Neutrophil (primary cell): Measurements from ENCODE around the gene NUMB.

ENCODE experiments used
- H3K27ac ChIP-seq: fragments of 200-600 bp; sonication (generic); 2 replicates; pipeline ENCODE4 v1.5.1; 2016; ENCODE audit warnings: mild to moderate bottlenecking, moderate library complexity
- H3K27me3 ChIP-seq: fragments of 200-600 bp; sonication (generic); 2 replicates; pipeline ENCODE4 v1.6.0; 2016; ENCODE audit warnings: mild to moderate bottlenecking
- H3K36me3 ChIP-seq: fragments of 200-600 bp; sonication (generic); 2 replicates; pipeline ENCODE4 v1.5.1; 2017
- H3K4me1 ChIP-seq, 2 experiments: fragments of 200-600 bp in 1 of 2; sonication (generic) in 1 of 2; 1 replicate in 1 of 2; 2 replicates in 1 of 2; pipeline versions ENCODE4 v1.5.1 to v1.6.1; 2013 to 2016; ENCODE audit warnings: low read depth in 1 of 2, low read length in 1 of 2, mild to moderate bottlenecking in 1 of 2, moderate library complexity in 1 of 2; ENCODE audit not compliant: control insufficient read depth in 1 of 2, insufficient read depth in 1 of 2
- H3K4me3 ChIP-seq, 2 experiments: fragments of 200-600 bp in 1 of 2; sonication (generic) in 1 of 2; 1 replicate in 1 of 2; 2 replicates in 1 of 2; pipeline ENCODE4 v1.5.1; 2013 to 2016; ENCODE audit warnings: low read depth in 1 of 2, low read length in 1 of 2, mild to moderate bottlenecking in 1 of 2, moderate library complexity in 1 of 2
- H3K9me3 ChIP-seq: fragments of 200-600 bp; sonication (generic); 2 replicates; pipeline ENCODE4 v1.5.1; 2016
- TF ChIP-seq, protein P1 (sequence below): fragments of 200-600 bp; sonication (generic); IDR thresholded peaks from 2 replicates; pipeline ENCODE4 v1.5.1; 2016; ENCODE audit warnings: antibody characterized with exemption

NUMB gene

DNA sequence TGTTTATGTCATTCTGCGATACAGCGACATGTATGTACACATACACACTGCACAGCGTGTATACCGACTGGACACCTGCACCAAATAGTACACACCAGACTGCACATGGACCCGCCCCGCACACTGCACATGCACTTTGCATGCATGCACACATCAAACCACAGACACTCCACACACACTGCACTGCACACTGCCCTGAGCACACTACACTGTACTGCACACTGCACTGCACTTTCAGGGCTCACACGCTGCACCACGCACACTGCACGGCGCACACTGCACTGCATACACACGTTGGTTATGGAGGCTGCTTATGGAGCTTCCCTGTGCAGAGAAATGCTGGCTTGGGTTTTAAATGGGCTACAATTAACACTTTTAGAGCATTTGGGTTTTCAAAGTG lies 219.4 kb downstream of the NUMB start:
- Histone ChIP-seq H3K27me3 (peaks cover 100% of the 10 kb centered on the region), H3K4me1 (peaks cover 12 to 24% of the 10 kb centered on the region in 2 experiments), H3K36me3 (no peaks in the 10 kb centered on the region), H3K9me3 (no peaks in the 10 kb centered on the region), H3K4me3 (no peak overlapping the region), H3K27ac (no peak overlapping the region)
- TF ChIP-seq, protein P1, sequence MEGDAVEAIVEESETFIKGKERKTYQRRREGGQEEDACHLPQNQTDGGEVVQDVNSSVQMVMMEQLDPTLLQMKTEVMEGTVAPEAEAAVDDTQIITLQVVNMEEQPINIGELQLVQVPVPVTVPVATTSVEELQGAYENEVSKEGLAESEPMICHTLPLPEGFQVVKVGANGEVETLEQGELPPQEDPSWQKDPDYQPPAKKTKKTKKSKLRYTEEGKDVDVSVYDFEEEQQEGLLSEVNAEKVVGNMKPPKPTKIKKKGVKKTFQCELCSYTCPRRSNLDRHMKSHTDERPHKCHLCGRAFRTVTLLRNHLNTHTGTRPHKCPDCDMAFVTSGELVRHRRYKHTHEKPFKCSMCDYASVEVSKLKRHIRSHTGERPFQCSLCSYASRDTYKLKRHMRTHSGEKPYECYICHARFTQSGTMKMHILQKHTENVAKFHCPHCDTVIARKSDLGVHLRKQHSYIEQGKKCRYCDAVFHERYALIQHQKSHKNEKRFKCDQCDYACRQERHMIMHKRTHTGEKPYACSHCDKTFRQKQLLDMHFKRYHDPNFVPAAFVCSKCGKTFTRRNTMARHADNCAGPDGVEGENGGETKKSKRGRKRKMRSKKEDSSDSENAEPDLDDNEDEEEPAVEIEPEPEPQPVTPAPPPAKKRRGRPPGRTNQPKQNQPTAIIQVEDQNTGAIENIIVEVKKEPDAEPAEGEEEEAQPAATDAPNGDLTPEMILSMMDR: no peak

DNA sequence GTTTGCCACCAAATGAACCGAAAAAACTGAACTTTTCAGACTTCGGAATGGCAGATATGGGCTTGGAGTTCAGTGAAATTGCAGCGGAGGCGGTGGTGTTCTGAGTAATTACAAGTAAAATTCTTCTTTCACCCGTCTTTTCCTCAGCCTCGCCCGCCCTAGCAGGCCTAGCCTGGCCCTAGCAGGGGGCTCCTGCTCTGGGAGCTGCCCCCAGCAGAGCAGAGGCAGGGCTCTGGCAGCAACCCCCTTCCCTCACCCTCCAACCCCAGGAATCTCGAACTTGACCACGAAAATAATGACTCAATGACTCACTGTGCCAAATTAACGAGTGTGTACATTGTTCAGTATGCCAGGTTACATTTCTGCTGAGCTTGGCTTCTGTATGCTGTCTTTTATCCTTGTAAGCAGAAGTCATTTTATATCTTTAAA lies 219.9 kb downstream of the NUMB start:
- Histone ChIP-seq H3K27me3 (peaks cover 100% of the 10 kb centered on the region), H3K36me3 (no peaks in the 10 kb centered on the region), H3K27ac (no peak overlapping the region), H3K9me3 (no peaks in the 10 kb centered on the region), H3K4me1 (peaks cover 12 to 24% of the 10 kb centered on the region in 2 experiments), H3K4me3 (peak overlapping the region in 1 of 2 experiments; percentile 36)
- TF ChIP-seq, protein P1: no peak

DNA sequence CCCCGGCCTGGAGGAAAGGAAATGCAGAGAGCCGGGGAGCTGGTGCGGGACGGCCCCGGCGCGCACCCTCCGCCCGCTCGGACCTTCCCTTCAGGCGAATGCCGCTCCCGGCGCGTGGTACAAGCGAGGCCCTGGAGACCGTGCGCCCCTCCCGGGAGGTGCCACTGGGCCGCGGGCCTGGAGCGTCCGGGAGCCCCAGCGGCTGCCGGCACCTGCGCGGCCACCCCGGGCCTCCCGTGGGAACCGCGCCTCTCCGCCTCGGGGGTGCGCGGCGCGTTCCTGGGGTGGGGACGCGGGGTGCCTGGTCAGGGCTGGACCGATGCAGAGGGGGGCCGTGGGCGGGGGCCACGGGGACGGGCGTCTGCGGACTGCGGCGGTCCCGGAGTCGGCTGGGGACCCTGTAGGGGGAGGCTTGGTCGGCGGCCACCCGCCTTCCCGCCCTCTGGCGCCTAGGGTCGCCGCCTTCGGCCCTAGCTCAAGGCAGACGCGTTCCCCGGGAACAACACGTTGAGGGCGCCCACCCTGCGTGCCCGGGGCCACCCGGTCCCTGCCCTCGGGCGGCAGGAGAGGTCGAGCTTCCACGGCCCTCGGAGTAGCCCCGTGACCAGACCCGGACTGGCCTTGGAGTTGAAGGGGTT lies 220.4 kb downstream of the NUMB start:
- Histone ChIP-seq H3K27me3 (peaks cover 100% of the 10 kb centered on the region), H3K9me3 (no peaks in the 10 kb centered on the region), H3K27ac (no peak overlapping the region), H3K36me3 (no peaks in the 10 kb centered on the region), H3K4me3 (peak overlapping the region in 1 of 2 experiments; percentile 36), H3K4me1 (peaks cover 12 to 24% of the 10 kb centered on the region in 2 experiments)
- TF ChIP-seq, protein P1: no peak

GRCh38 chr14:73237219-73237785 lies 221.0 kb downstream of the NUMB start, which contains the start of gene PAPLN:
Gene PAPLN (plus strand): TSS chr14:73237506. CDS start chr14:73239779, 2,273 bp downstream.
- H3K27ac ChIP-seq: no peak within 1 kb of the TSS
- H3K4me3 ChIP-seq: peak within 1 kb of the TSS in 1 of 2 experiments; percentile 36
- H3K36me3 ChIP-seq: no peaks in the 10 kb centered on the region
- TF ChIP-seq, protein P1: no peak
- H3K27me3 ChIP-seq: peaks cover 100% of the 10 kb centered on the region
- peaks cover 12 to 24% of the 10 kb centered on the region in 2 experiments for H3K4me1 ChIP-seq
- no peaks in the 10 kb centered on the region for H3K9me3 ChIP-seq

GRCh38 chr14:73236752-73237218 lies 221.6 kb downstream of the NUMB start:
- Histone ChIP-seq H3K4me3 (no peak overlapping the region), H3K4me1 (peaks cover 12 to 24% of the 10 kb centered on the region in 2 experiments), H3K36me3 (no peaks in the 10 kb centered on the region), H3K27me3 (peaks cover 100% of the 10 kb centered on the region), H3K27ac (no peak overlapping the region), H3K9me3 (no peaks in the 10 kb centered on the region)
- TF ChIP-seq, protein P1: no peak
